Mesodermal cell (in vitro differentiated cells): Measurements from ENCODE around the gene TAS2R30.
"Not testable (repeated sequence)": the region's sequence is repeated elsewhere in the genome, so short reads cannot be mapped to it uniquely, and the experiment has no call there.

Source experiments
- H3K27ac ChIP-seq: 2 replicates; pipeline ENCODE4 v1.7.0; 2013; ENCODE audit warnings: mild to moderate bottlenecking, low read depth, low read length, moderate library complexity; ENCODE audit not compliant: severe bottlenecking
- H3K36me3 ChIP-seq: 2 replicates; pipeline ENCODE4 v1.7.1; 2013; ENCODE audit warnings: mild to moderate bottlenecking, low read length, moderate library complexity; ENCODE audit not compliant: control insufficient read depth, insufficient read depth
- H3K4me1 ChIP-seq: one replicate; pipeline ENCODE4 v1.7.1; 2013; ENCODE audit warnings: mild to moderate bottlenecking, low read length; ENCODE audit not compliant: insufficient read depth, control insufficient read depth, poor library complexity, severe bottlenecking
- H3K4me3 ChIP-seq: 2 replicates; pipeline ENCODE4 v1.7.0; 2013; ENCODE audit warnings: low read length, control low read depth, mild to moderate bottlenecking; ENCODE audit not compliant: insufficient read depth, poor library complexity, severe bottlenecking; ENCODE audit errors: extremely low read depth
- H3K9me3 ChIP-seq: 2 replicates; pipeline ENCODE4 v1.7.1; 2013; ENCODE audit warnings: mild to moderate bottlenecking, low read length, moderate library complexity; ENCODE audit not compliant: control insufficient read depth
- WGBS, 2 experiments: methylation state at CpG; one replicate each; pipeline ENCODE4 v1.1.5; 2013; ENCODE audit warnings: missing lambda C conversion rate in 2 of 2; ENCODE audit not compliant: insufficient coverage in 2 of 2; 5-methylcytosine and 5-hydroxymethylcytosine counted together

The TAS2R30 gene

GRCh38 chr12:11130382-11130781 is 4.1 kb downstream of the TAS2R30 start:
- 96 to 97% methylated on average over 3 of the region's 3 CpGs for WGBS, 2 experiments
- no peak overlapping the region for H3K27ac ChIP-seq
- H3K9me3 ChIP-seq = no peaks in the 10 kb centered on the region

GRCh38 chr12:11114130-11114529 is 20.3 kb downstream of the TAS2R30 start:
- 100% methylated on average over 1 of the region's 1 CpG; no CpG with 5 or more reads in 1 of the 2 experiments for WGBS, 2 experiments
- H3K9me3 ChIP-seq = peaks cover 19% of the 10 kb centered on the region
- not testable (repeated sequence) for H3K4me1 ChIP-seq, H3K36me3 ChIP-seq, H3K27ac ChIP-seq, H3K4me3 ChIP-seq

More at GRCh38 chr12:11130382-11130781, 4.1 kb downstream of the TAS2R30 start:
- Histone ChIP-seq H3K4me1 (no peaks in the 10 kb centered on the region), H3K4me3 (no peak overlapping the region), H3K36me3 (peaks cover 4% of the 10 kb centered on the region)

- not testable (repeated sequence) for H3K4me3 ChIP-seq, H3K36me3 ChIP-seq, H3K27ac ChIP-seq, H3K4me1 ChIP-seq
- no CpG with 5 or more reads among the region's 1 CpG for WGBS, 2 experiments
- H3K9me3 ChIP-seq = peaks cover 19% of the 10 kb centered on the region
These were observed 23.2 kb downstream of the TAS2R30 start for GRCh38 chr12:11111213-11111612.

GRCh38 chr12:11108862-11109261 is 25.6 kb downstream of the TAS2R30 start:
- H3K36me3 ChIP-seq = peaks cover 7% of the 10 kb centered on the region
- WGBS, 2 experiments = 88 to 100% methylated on average over 1 to 2 of the region's 2 CpGs
- no peak overlapping the region for H3K27ac ChIP-seq
- peaks cover 15% of the 10 kb centered on the region for H3K9me3 ChIP-seq
- no peaks in the 10 kb centered on the region for H3K4me1 ChIP-seq
- no peak overlapping the region for H3K4me3 ChIP-seq

GRCh38 chr12:11107719-11108118 is 26.7 kb downstream of the TAS2R30 start:
- WGBS, 2 experiments = no CpG with 5 or more reads among the region's 1 CpG
- H3K9me3 ChIP-seq = peaks cover 14% of the 10 kb centered on the region
- no peaks in the 10 kb centered on the region for H3K4me1 ChIP-seq
- H3K36me3 ChIP-seq = peaks cover 8% of the 10 kb centered on the region
- H3K4me3 ChIP-seq = no peak overlapping the region
- no peak overlapping the region for H3K27ac ChIP-seq

GRCh38 chr12:11106288-11106687 is 28.2 kb downstream of the TAS2R30 start:
- Histone ChIP-seq H3K4me1 (no peaks in the 10 kb centered on the region), H3K36me3 (peaks cover 8% of the 10 kb centered on the region), H3K4me3 (no peak overlapping the region), H3K27ac (no peak overlapping the region), H3K9me3 (peaks cover 1% of the 10 kb centered on the region)
- WGBS, 2 experiments = no CpG with 5 or more reads among the region's 2 CpGs

GRCh38 chr12:11105546-11105945 is 28.9 kb downstream of the TAS2R30 start:
- Histone ChIP-seq H3K4me3 (no peak overlapping the region), H3K9me3 (no peaks in the 10 kb centered on the region), H3K27ac (no peak overlapping the region), H3K4me1 (no peaks in the 10 kb centered on the region), H3K36me3 (peaks cover 8% of the 10 kb centered on the region)
- WGBS, 2 experiments = no CpG with 5 or more reads among the region's 2 CpGs

GRCh38 chr12:11094910-11095309 is 39.5 kb downstream of the TAS2R30 start:
- H3K36me3 ChIP-seq, H3K4me3 ChIP-seq, H3K27ac ChIP-seq, H3K9me3 ChIP-seq, H3K4me1 ChIP-seq: not testable (repeated sequence)
- no CpG with 5 or more reads among the region's 2 CpGs for WGBS, 2 experiments

- WGBS, 2 experiments = no CpG with 5 or more reads among the region's 6 CpGs
- no peak within 1 kb of the TSS for H3K27ac ChIP-seq
- H3K9me3 ChIP-seq = no peaks in the 10 kb centered on the region
- no peaks in the 10 kb centered on the region for H3K4me1 ChIP-seq
- no peaks in the 10 kb centered on the region for H3K36me3 ChIP-seq
- H3K4me3 ChIP-seq = no peak within 1 kb of the TSS
These were observed 42.3 kb downstream of the TAS2R30 start, which contains the start of gene TAS2R43 for GRCh38 chr12:11092128-11092527. TSS of gene TAS2R43 (minus strand) at chr12:11092313. CDS start at chr12:11092229, 84 bp downstream.

GRCh38 chr12:11089246-11089645 is 45.2 kb downstream of the TAS2R30 start:
- H3K9me3 ChIP-seq = no peaks in the 10 kb centered on the region
- H3K4me3 ChIP-seq = no peak overlapping the region
- no CpG with 5 or more reads among the region's 5 CpGs for WGBS, 2 experiments
- H3K27ac ChIP-seq = no peak overlapping the region
- no peaks in the 10 kb centered on the region for H3K36me3 ChIP-seq
- no peaks in the 10 kb centered on the region for H3K4me1 ChIP-seq

GRCh38 chr12:11085419-11085818 is 49.0 kb downstream of the TAS2R30 start:
- no peaks in the 10 kb centered on the region for H3K4me1 ChIP-seq
- no peaks in the 10 kb centered on the region for H3K9me3 ChIP-seq
- no CpG with 5 or more reads among the region's 3 CpGs for WGBS, 2 experiments
- H3K36me3 ChIP-seq = no peaks in the 10 kb centered on the region
- H3K27ac ChIP-seq = no peak overlapping the region
- H3K4me3 ChIP-seq = no peak overlapping the region
